ENCODE measurements around the gene ARAP1.
A peak's percentile ranks its signal among the peaks of the same experiment; 100 is the strongest.

The ARAP1 gene

GRCh38 chr11:72745511-72745910 is 6.7 kb downstream of the ARAP1 start:
- TF ChIP-seq CTCF (IDR thresholded peaks at IDR 0.05): no peak
- no peak overlapping the region for H3K4me3 ChIP-seq
- no peak for DNase-seq (ENCODE audit: low spot score)
- no peak overlapping the region for H3K27ac ChIP-seq

DNA sequence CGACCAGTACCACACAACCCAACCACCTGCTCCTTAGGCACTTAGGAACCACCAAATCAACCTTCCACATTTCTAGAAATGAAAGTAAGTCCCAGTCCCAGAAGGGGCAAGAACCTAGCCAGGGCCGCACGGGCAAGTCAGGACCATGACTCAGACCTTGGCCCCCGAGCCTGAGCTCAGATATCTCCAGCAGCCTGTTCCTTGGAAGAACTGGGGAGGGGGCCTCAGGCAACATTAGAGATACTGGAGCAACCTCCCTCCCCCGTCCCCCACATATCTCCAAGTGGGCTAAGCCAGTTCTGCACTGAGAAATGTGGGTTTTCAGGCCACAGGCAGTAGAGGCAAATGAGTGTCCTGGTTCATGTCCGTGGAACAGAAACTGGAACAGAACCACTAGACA is 7.7 kb downstream of the ARAP1 start:
- no peak for DNase-seq (ENCODE audit: low spot score)
- H3K4me3 ChIP-seq: no peak overlapping the region
- no peak for TF ChIP-seq CTCF (IDR thresholded peaks at IDR 0.05)
- peak overlapping the region in 1 of 2 donors; percentile 22 for H3K27ac ChIP-seq

- no peak for TF ChIP-seq CTCF (IDR thresholded peaks at IDR 0.05)
- Histone ChIP-seq H3K27ac (no peak overlapping the region), H3K4me3 (no peak overlapping the region)
- no peak for DNase-seq (ENCODE audit: low spot score)
These were observed 8.6 kb downstream of the ARAP1 start for GRCh38 chr11:72743321-72744221.

GRCh38 chr11:72742513-72743320 is 9.5 kb downstream of the ARAP1 start:
- H3K27ac ChIP-seq: no peak overlapping the region

DNA sequence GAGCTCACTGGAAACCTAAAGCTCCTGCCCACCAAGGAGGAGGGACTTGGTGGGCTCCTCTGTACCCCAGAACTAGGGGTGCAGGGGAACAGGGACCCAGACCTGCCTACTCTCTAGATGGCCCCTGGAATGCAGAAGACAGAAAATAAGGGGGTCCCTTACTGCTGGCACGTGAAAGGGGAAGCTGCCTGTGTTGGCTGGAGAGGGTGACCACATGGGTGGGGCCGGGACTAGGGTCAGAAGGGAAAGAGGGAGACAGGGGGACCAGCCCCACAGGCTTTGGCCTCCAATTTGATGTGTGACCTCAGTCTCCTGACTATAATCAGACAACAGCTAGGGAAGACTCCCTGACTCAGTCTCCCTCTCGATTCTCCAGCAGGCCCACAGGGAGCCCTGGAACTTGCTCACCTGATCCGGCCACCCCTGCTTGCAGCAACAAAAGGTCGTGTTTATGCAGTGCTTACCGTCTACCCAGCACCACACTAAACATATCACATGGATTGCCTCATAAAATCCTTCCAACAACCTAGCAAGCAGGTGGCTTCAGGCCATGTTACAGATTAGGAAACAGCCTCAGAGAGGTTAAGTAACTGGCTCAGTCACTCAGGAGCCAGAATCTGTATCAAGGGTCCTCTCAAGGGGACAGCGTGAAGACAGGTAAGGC is 10.2 kb downstream of the ARAP1 start:
- H3K4me3 ChIP-seq: no peak overlapping the region
- no peak for DNase-seq (ENCODE audit: low spot score)
- H3K27ac ChIP-seq: peak overlapping the region in 1 of 2 donors; percentile 48
- no peak for TF ChIP-seq CTCF (IDR thresholded peaks at IDR 0.05)

More at GRCh38 chr11:72742513-72743320, 9.5 kb downstream of the ARAP1 start:
- no peak for TF ChIP-seq CTCF (IDR thresholded peaks at IDR 0.05)
- H3K4me3 ChIP-seq: no peak overlapping the region
- DNase-seq (ENCODE audit: low spot score): no peak

DNA sequence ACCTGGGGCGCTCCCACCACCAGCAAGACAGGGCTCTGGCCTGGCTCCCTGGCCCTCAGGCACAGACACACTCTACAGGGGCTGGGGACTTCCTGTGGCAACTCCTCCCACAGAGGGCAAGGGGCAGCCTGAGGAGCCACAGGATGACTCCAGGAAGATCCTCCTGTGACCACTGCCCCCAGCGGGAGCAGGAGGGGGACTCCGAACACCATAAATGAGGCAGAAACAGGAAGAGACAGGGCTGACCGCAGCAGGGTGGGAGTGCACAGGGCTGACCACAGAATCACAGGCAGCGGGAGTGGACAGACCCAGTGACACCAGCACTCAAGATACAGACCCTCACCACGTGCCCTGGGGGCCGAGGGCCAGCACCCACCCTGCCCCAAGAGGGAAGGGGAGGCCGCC is 10.8 kb downstream of the ARAP1 start:
- DNase-seq (ENCODE audit: low spot score): no peak
- H3K4me3 ChIP-seq: no peak overlapping the region
- H3K27ac ChIP-seq: peak overlapping the region in 1 of 2 donors; percentile 48
- TF ChIP-seq CTCF (IDR thresholded peaks at IDR 0.05): no peak
